GM12864 (cell line): ENCODE measurements around the gene TCF25.

ENCODE experiments used
- DNase-seq: peaks from one replicate; pipeline ENCODE4 v3.0.0-alpha.2; 2011; ENCODE audit warnings: low read depth
- H3K4me3 ChIP-seq: 2 replicates; pipeline ENCODE4 v1.5.1; 2011; ENCODE audit warnings: mild to moderate bottlenecking, low read depth, low read length, control low read depth
- TF ChIP-seq, protein P1 (sequence below): IDR thresholded peaks from 2 replicates; pipeline ENCODE4 v1.5.1; 2011; ENCODE audit warnings: low read depth, mild to moderate bottlenecking, moderate library complexity, low read length, control low read depth, inconsistent platforms; ENCODE audit errors: missing control alignments

The TCF25 gene

GRCh38 chr16:89843409-89844350 is 29.7 kb upstream of the TCF25 start:
- TF ChIP-seq, protein P1, sequence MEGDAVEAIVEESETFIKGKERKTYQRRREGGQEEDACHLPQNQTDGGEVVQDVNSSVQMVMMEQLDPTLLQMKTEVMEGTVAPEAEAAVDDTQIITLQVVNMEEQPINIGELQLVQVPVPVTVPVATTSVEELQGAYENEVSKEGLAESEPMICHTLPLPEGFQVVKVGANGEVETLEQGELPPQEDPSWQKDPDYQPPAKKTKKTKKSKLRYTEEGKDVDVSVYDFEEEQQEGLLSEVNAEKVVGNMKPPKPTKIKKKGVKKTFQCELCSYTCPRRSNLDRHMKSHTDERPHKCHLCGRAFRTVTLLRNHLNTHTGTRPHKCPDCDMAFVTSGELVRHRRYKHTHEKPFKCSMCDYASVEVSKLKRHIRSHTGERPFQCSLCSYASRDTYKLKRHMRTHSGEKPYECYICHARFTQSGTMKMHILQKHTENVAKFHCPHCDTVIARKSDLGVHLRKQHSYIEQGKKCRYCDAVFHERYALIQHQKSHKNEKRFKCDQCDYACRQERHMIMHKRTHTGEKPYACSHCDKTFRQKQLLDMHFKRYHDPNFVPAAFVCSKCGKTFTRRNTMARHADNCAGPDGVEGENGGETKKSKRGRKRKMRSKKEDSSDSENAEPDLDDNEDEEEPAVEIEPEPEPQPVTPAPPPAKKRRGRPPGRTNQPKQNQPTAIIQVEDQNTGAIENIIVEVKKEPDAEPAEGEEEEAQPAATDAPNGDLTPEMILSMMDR = no peak
- H3K4me3 ChIP-seq = no peak overlapping the region

DNA sequence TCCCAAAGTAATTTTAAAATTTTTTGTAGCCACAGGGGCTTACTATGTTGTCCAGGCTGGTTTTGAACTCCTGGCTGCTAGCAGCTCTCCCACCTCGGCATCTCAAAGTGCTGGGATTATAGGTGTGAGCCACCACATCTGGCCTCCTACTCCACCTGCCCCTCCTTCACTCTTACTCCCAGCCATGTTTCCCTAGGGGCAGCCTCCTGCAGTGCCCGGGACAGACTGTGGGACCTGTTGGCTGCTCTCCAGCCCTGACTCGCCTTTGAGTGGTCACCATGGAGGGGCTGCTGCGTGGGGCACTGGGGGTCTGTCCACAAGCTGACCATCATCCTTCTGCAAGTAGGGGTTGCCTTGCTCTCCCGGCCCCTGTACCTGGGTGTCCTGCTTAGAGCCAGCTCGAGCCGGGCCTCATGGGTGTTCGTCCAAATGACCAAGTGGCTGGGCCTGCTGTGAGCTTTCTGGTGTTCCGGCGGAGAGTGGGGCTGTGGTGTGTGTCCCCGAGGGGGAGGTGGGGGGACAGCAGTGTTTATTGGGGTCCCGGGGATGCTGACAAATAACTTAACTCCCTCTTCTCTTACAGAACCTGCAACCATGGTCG is 28.6 kb upstream of the TCF25 start:
- TF ChIP-seq, protein P1 = no peak
- DNase-seq = no peak
- H3K4me3 ChIP-seq = no peak overlapping the region

More at GRCh38 chr16:89843409-89844350, 29.7 kb upstream of the TCF25 start:
- DNase-seq = no peak

DNA sequence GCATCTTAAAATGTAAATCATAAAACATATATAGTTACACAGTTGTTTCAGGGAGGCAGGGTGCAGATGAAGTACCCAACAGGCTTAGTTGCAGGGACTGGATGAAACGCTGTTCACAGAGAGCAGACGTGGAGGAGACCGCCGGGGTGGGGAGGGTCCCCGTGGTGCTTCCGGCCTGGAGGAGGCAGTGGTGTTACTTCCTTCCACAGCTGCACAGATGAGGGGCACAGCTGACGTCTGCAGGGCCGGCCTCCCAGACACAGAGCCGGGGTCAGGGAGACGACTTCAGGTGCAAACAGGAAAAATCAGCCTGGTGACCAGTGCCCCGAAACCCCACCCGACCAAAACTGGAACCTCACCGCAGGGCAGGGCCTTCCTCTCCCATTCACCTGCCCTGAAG is 28.0 kb upstream of the TCF25 start:
- TF ChIP-seq, protein P1 = no peak
- H3K4me3 ChIP-seq = no peak overlapping the region
- no peak for DNase-seq

DNA sequence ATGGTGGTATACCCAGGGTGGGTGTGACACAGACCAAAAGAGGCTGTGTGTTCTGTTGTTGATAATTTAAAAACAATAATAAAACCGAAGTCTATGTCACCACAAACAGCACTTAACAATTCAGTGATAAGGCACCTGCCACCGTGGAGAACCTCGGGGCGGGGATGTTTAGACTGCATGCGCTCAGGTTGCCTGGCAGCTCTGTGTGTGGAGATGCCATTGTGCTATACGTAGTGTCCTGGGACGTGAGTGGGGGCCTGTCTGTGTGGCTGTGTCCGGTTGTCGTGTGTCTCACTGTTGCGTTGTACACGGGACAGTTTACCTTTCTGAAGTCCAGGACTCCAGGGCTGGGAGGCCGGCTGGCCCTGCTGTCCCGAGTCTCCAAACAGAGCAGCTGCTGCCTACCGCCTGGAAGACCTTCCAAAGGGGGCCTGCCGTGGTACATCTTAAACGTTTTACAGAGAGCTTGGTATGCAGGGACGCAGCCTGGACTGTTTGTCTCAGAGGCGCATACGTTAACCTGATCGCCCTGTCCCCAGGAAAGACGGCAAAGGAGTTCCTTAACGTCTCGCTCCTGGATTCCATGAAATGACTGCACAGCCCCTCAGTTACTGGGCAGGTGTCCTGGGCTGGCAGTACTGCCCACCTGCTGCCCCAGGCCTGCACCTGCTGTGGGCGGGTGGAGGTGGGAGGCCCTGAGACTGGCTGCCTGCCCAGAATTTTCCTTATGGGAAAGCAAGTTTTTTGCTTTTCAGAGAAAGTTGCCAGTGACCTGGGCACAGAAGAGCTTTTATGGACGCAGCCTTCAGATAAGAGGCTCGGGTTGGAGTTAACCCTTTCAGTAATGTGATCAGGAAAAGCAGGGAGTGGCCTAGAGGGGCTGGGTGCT is 26.1 kb upstream of the TCF25 start:
- TF ChIP-seq, protein P1 = no peak
- DNase-seq = no peak
- no peak overlapping the region for H3K4me3 ChIP-seq

DNA sequence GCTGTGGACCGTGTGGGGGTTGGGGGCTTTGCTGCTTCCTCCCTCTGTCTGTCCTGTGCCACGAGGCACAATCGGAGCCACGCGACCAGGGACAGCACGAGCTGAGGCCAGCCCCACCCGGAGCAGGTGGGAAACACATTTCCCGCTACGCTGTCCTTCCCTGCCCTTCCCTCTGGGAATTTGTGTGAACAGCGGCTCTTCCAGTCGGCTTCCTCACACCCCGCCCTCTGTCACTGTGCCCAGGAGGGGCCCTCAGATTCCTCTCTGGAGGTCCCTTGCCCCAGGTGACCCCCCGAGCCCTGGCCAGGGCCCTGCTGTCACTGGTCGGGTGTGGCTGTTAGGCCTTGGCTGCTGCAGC is 25.5 kb upstream of the TCF25 start:
- TF ChIP-seq, protein P1 = no peak
- no peak for DNase-seq
- no peak overlapping the region for H3K4me3 ChIP-seq

GRCh38 chr16:89848974-89849373 is 24.4 kb upstream of the TCF25 start:
- H3K4me3 ChIP-seq = no peak overlapping the region
- TF ChIP-seq, protein P1 = no peak
- DNase-seq = no peak
